ENCODE data around the gene SLC11A2.

DNA sequence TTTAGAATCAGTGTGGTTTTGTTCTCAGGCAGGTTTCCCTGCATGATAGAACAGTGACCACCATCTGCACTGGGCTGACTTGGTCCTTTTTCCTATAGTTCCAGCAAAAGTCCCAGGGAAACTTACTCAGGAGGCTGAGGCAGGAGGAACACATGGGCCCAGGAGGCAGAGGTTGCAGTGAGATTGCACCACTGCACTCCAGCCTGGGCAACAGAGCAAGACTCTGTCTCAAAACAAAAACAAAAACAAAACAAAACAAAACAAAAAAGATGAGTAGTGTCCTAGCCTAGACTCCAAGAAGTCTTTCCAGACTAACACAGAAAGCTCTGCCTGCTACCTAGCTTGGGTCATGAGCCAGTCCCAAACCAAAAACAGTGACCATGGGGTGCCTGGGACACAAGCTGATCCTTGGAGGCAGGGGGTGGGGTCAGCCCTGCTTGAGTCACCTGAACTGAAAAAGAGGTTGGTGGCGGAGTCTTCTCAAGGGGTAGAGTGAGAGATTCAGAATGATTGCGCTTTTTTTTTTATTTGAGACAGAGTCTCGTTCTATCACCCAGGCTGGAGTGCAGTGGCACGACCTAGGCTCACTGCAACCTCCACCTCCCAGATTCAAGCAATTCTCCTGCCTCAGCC, 7.4 kb upstream of the SLC11A2 start:
- TF ChIP-seq CBFB (CRISPR knock-in tag; IDR thresholded peaks at IDR 0.05) (no peak), POLR2AphosphoS5 (IDR thresholded peaks at IDR 0.05; ENCODE audit: control insufficient read depth, insufficient read depth, low read depth, low read length) (no peak), CBX3 (IDR thresholded peaks at IDR 0.05; ENCODE audit: borderline replicate concordance in 1 of 2, low read length in 2 of 2) (no peak), SMARCA4 (IDR thresholded peaks at IDR 0.05) (no peak)
- TF ChIP-seq, protein P1, sequence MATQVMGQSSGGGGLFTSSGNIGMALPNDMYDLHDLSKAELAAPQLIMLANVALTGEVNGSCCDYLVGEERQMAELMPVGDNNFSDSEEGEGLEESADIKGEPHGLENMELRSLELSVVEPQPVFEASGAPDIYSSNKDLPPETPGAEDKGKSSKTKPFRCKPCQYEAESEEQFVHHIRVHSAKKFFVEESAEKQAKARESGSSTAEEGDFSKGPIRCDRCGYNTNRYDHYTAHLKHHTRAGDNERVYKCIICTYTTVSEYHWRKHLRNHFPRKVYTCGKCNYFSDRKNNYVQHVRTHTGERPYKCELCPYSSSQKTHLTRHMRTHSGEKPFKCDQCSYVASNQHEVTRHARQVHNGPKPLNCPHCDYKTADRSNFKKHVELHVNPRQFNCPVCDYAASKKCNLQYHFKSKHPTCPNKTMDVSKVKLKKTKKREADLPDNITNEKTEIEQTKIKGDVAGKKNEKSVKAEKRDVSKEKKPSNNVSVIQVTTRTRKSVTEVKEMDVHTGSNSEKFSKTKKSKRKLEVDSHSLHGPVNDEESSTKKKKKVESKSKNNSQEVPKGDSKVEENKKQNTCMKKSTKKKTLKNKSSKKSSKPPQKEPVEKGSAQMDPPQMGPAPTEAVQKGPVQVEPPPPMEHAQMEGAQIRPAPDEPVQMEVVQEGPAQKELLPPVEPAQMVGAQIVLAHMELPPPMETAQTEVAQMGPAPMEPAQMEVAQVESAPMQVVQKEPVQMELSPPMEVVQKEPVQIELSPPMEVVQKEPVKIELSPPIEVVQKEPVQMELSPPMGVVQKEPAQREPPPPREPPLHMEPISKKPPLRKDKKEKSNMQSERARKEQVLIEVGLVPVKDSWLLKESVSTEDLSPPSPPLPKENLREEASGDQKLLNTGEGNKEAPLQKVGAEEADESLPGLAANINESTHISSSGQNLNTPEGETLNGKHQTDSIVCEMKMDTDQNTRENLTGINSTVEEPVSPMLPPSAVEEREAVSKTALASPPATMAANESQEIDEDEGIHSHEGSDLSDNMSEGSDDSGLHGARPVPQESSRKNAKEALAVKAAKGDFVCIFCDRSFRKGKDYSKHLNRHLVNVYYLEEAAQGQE (IDR thresholded peaks at IDR 0.05; ENCODE audit: borderline replicate concordance), result no peak
- TF ChIP-seq, protein P1 (CRISPR knock-in tag; IDR thresholded peaks at IDR 0.05; ENCODE audit: low read depth), result no peak
- TF ChIP-seq, protein P2, sequence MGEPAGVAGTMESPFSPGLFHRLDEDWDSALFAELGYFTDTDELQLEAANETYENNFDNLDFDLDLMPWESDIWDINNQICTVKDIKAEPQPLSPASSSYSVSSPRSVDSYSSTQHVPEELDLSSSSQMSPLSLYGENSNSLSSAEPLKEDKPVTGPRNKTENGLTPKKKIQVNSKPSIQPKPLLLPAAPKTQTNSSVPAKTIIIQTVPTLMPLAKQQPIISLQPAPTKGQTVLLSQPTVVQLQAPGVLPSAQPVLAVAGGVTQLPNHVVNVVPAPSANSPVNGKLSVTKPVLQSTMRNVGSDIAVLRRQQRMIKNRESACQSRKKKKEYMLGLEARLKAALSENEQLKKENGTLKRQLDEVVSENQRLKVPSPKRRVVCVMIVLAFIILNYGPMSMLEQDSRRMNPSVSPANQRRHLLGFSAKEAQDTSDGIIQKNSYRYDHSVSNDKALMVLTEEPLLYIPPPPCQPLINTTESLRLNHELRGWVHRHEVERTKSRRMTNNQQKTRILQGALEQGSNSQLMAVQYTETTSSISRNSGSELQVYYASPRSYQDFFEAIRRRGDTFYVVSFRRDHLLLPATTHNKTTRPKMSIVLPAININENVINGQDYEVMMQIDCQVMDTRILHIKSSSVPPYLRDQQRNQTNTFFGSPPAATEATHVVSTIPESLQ (CRISPR knock-in tag; IDR thresholded peaks at IDR 0.05), result no peak
- TF ChIP-seq, protein P3, sequence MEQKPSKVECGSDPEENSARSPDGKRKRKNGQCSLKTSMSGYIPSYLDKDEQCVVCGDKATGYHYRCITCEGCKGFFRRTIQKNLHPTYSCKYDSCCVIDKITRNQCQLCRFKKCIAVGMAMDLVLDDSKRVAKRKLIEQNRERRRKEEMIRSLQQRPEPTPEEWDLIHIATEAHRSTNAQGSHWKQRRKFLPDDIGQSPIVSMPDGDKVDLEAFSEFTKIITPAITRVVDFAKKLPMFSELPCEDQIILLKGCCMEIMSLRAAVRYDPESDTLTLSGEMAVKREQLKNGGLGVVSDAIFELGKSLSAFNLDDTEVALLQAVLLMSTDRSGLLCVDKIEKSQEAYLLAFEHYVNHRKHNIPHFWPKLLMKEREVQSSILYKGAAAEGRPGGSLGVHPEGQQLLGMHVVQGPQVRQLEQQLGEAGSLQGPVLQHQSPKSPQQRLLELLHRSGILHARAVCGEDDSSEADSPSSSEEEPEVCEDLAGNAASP (IDR thresholded peaks at IDR 0.05), result no peak
